AG20443 (cell line): ENCODE measurements around the gene CREG2.
A peak's percentile ranks its signal among the peaks of the same experiment; 100 is the strongest.

ENCODE experiments used
- DNase-seq: peaks from one replicate; pipeline ENCODE4 v3.0.0; 2012; ENCODE audit warnings: low spot score, mixed read lengths

The CREG2 gene

GRCh38 chr2:101387151-101387834 lies at the start of gene CREG2:
TSS of gene CREG2 (minus strand) at chr2:101387503. CDS start at chr2:101387457, 46 bp downstream.
- DNase-seq, result peak; percentile 90

GRCh38 chr2:101435001-101435862 lies 47.9 kb upstream of the CREG2 start:
- DNase-seq, result peak; percentile 36

- no peak for DNase-seq
These were observed 46.2 kb upstream of the CREG2 start for GRCh38 chr2:101433465-101433864.

GRCh38 chr2:101432411-101433181 lies 45.3 kb upstream of the CREG2 start:
- DNase-seq, result peak; percentile 63

GRCh38 chr2:101431486-101431885 lies 44.2 kb upstream of the CREG2 start:
- DNase-seq, result peak; percentile 33

GRCh38 chr2:101430156-101430555 lies 42.9 kb upstream of the CREG2 start:
- peak; percentile 54 for DNase-seq

GRCh38 chr2:101429453-101429852 lies 42.1 kb upstream of the CREG2 start:
- DNase-seq, result no peak

GRCh38 chr2:101428422-101429176 lies 41.3 kb upstream of the CREG2 start:
- no peak for DNase-seq

- no peak for DNase-seq
These were observed 40.4 kb upstream of the CREG2 start for GRCh38 chr2:101427743-101428142.

- DNase-seq, result no peak
These were observed 39.9 kb upstream of the CREG2 start for GRCh38 chr2:101427240-101427639.

- DNase-seq, result no peak
These were observed 39.5 kb upstream of the CREG2 start for GRCh38 chr2:101426822-101427221.

GRCh38 chr2:101420623-101421022 lies 33.3 kb upstream of the CREG2 start:
- DNase-seq, result no peak

GRCh38 chr2:101419096-101419663 lies 31.9 kb upstream of the CREG2 start:
- DNase-seq, result peak; percentile 76

- DNase-seq, result no peak
These were observed 31.3 kb upstream of the CREG2 start for GRCh38 chr2:101418460-101419095.

- DNase-seq, result no peak
These were observed 29.3 kb upstream of the CREG2 start for GRCh38 chr2:101416609-101417008.

- DNase-seq, result no peak
These were observed 28.6 kb upstream of the CREG2 start for GRCh38 chr2:101415884-101416283.

- no peak for DNase-seq
These were observed 27.9 kb upstream of the CREG2 start for GRCh38 chr2:101415220-101415619.

- DNase-seq, result no peak
These were observed 24.9 kb upstream of the CREG2 start for GRCh38 chr2:101412092-101412694.

- no peak for DNase-seq
These were observed 23.4 kb upstream of the CREG2 start for GRCh38 chr2:101410746-101411145.

GRCh38 chr2:101410114-101410513 lies 22.8 kb upstream of the CREG2 start:
- DNase-seq, result no peak

- no peak for DNase-seq
These were observed 22.4 kb upstream of the CREG2 start for GRCh38 chr2:101409699-101410098.
